ENCODE results near the gene GM2A. TPM values are rescaled to one million over a fixed set of nuclear protein-coding genes. Genes with fewer than 3 reads are reported as not detected.

Gene GM2A
- total and polyA plus RNA-seq, 9 of the 15 experiments (the other 6 are each of a cell fraction or from before 2014, with no cell fraction given) = 5.8 to 36.0 (median 10.0) TPM

DNA sequence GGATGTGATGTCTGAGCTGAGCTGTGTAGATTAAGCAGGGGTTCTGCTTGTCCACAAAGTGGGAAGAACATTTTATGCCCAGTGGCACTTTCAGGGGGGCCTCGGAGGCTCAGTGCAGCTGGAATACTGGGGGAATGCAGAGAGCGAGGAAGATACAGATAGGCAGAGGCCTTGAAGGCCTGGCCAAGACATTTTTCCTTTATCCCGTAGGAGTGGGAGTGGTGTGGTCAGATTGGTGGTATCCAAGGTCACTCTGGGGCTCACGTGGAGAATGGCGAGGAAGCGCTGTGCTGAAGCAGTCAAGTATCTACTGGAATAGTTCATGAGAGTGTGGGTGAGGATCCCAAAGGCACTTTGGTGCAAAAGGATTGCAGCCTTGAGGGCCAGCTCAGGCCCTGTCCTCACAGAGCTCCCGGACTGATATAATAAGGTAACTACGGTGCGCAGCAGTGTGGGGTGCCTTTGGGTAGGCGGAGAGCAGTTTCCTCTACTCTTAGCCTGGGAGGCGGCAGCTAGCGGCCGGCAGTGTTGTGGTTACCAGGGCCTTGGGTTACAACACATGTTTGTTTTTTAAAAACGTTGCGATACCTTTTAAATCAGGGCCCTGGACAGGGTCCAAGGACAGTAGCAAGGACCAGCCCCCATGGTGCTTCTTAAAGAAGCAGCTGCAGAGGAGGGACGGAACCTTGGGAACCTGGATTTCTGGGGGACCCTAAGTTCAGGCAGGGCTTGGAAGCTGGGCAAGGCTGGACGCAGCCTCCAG is 18.3 kb upstream of the GM2A start:
- H2AFZ ChIP-seq (ENCODE audit: low read depth, low read length) = peak overlapping the region; percentile 18; the same call in 1 of the 2 replicates
- TF ChIP-seq FOXA3 (CRISPR knock-in tag; conservative IDR thresholded peaks at IDR 0.05 in 1 of 2, IDR thresholded peaks at IDR 0.05 in 1 of 2) (0 out of 4 replicates have a peak, but pooled peaks of 1 of the 2 experiments have one; percentile 5), USF1 (CRISPR knock-in tag; IDR thresholded peaks at IDR 0.05) (no peak), NRF1 (conservative IDR thresholded peaks at IDR 0.05 in 1 of 2, IDR thresholded peaks at IDR 0.05 in 1 of 2) (peak in 1 of 2 experiments; percentile 34; a peak in 2 of 4 replicates), DLX4 (CRISPR knock-in tag; IDR thresholded peaks at IDR 0.05) (no peak), ZNF280A (IDR thresholded peaks at IDR 0.05; ENCODE audit: low read depth, partially characterized antibody) (no peak), ZNF511 (CRISPR knock-in tag; IDR thresholded peaks at IDR 0.05) (no peak), SLC30A9 (CRISPR knock-in tag; IDR thresholded peaks at IDR 0.05) (no peak), CEBPB (tag; IDR thresholded peaks at IDR 0.05) (peak; percentile 48), CEBPG (CRISPR knock-in tag; IDR thresholded peaks at IDR 0.05) (no peak), CEBPG (tag; conservative IDR thresholded peaks at IDR 0.05 in 1 of 2, IDR thresholded peaks at IDR 0.05 in 1 of 2) (0 out of 4 replicates have a peak, but pooled peaks of 1 of the 2 experiments have one; percentile 11), CREM (IDR thresholded peaks at IDR 0.05; ENCODE audit: low read depth) (no peak), FOXJ2 (tag; IDR thresholded peaks at IDR 0.05) (peak; percentile 72), TBL1XR1 (IDR thresholded peaks at IDR 0.05; ENCODE audit: low read length in 2 of 2) (no peak), ZNF174 (CRISPR knock-in tag; IDR thresholded peaks at IDR 0.05) (no peak)
- TF ChIP-seq, protein P1, sequence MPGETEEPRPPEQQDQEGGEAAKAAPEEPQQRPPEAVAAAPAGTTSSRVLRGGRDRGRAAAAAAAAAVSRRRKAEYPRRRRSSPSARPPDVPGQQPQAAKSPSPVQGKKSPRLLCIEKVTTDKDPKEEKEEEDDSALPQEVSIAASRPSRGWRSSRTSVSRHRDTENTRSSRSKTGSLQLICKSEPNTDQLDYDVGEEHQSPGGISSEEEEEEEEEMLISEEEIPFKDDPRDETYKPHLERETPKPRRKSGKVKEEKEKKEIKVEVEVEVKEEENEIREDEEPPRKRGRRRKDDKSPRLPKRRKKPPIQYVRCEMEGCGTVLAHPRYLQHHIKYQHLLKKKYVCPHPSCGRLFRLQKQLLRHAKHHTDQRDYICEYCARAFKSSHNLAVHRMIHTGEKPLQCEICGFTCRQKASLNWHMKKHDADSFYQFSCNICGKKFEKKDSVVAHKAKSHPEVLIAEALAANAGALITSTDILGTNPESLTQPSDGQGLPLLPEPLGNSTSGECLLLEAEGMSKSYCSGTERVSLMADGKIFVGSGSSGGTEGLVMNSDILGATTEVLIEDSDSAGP (CRISPR knock-in tag; IDR thresholded peaks at IDR 0.05) = 0 out of 2 replicates have a peak, but pooled peaks have one; percentile 22

More for the DNA sequence above, 18.3 kb upstream of the GM2A start:
- Histone ChIP-seq H3K9me1 (ENCODE audit: control insufficient read depth, insufficient read depth, low read length) (no peaks in the 10 kb centered on the region), H3K4me2 (ENCODE audit: insufficient read depth, low read length) (no peak overlapping the region), H3K4me3 (no peak overlapping the region), H3K27ac (ENCODE audit: extremely low read depth, low read depth, low read length) (no peak overlapping the region), H3K9me3 (replicated peaks; ENCODE audit: control insufficient read depth, insufficient read depth, low read depth, low read length) (no peaks in the 10 kb centered on the region), H3K9ac (ENCODE audit: insufficient read depth in 1 of 2, low read depth in 2 of 2, low read length in 2 of 2) (no peak overlapping the region), H3K4me1 (replicated peaks in 1 of 2; ENCODE audit: control insufficient read depth in 2 of 2, insufficient read depth in 2 of 2, low read length in 2 of 2) (peaks cover 0 to 6% of the 10 kb centered on the region in 2 experiments; a peak in 4 of 5 replicates), H3K36me3 (ENCODE audit: control insufficient read depth, insufficient read depth, low read length) (no peaks in the 10 kb centered on the region), H3K27me3 (ENCODE audit: control insufficient read depth in 2 of 2, insufficient read depth in 2 of 2, low read length in 2 of 2) (peaks cover 5 to 33% of the 10 kb centered on the region in 2 experiments), H3K79me2 (ENCODE audit: control insufficient read depth, insufficient read depth, low read length) (no peaks in the 10 kb centered on the region), H4K20me1 (replicated peaks; ENCODE audit: control insufficient read depth, insufficient read depth, low read length) (no peaks in the 10 kb centered on the region)
- in situ Hi-C loops (cut with MboI) (loop anchor here (5.0 kb wide), 2 partner anchors 62 to 112 kb away; no protein-coding TSS in a partner anchor), intact Hi-C loops (cut with micrococcal nuclease) (no loop called here)
- no peak for FAIRE-seq
- peak; percentile 70 for ATAC-seq
- POLR2A ChIA-PET = interaction anchor here (0.7 to 1.6 kb wide), 3 partner anchors 11 to 22 kb away, joined by 3 to 4 read pairs (median 3); partner anchors contain the start of gene CCDC69
- DNase-seq (ENCODE audit: extremely low read depth in 1 of 4, low spot score in 3 of 4) = no peak
- CTCF ChIA-PET (ENCODE audit: low intra/inter-chr PET ratio) = no interaction called here
- 12% methylated on average over 17 of the region's 17 CpGs for WGBS (ENCODE audit: insufficient coverage, low coverage, missing lambda C conversion rate)
- no TSS peak for BruUV-seq (replicated peaks)
